ENCODE measurements around the gene C4orf50.

GRCh38 chr4:6044805-6045204, 26.6 kb upstream of the C4orf50 start:
- TF ChIP-seq, protein P1, sequence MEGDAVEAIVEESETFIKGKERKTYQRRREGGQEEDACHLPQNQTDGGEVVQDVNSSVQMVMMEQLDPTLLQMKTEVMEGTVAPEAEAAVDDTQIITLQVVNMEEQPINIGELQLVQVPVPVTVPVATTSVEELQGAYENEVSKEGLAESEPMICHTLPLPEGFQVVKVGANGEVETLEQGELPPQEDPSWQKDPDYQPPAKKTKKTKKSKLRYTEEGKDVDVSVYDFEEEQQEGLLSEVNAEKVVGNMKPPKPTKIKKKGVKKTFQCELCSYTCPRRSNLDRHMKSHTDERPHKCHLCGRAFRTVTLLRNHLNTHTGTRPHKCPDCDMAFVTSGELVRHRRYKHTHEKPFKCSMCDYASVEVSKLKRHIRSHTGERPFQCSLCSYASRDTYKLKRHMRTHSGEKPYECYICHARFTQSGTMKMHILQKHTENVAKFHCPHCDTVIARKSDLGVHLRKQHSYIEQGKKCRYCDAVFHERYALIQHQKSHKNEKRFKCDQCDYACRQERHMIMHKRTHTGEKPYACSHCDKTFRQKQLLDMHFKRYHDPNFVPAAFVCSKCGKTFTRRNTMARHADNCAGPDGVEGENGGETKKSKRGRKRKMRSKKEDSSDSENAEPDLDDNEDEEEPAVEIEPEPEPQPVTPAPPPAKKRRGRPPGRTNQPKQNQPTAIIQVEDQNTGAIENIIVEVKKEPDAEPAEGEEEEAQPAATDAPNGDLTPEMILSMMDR (conservative IDR thresholded peaks at IDR 0.05), result no peak
- no peak for TF ChIP-seq EZH2 (IDR thresholded peaks at IDR 0.05; ENCODE audit: low read depth)

Measured in PC-9 (cell line).